Fibroblast of lung (primary cell): Measurements from ENCODE around the gene NLGN1.

ENCODE experiments used
- EZH2 ChIP-seq: IDR thresholded peaks from 2 replicates; pipeline ENCODE4 v1.5.1; 2012; ENCODE audit warnings: low read length, control low read depth, mild to moderate bottlenecking; ENCODE audit errors: missing control alignments
- TF ChIP-seq, protein P1 (sequence below), 2 donors: IDR thresholded peaks in 1 of 2; conservative IDR thresholded peaks in 1 of 2; 1 replicate in 1 of 2; 2 replicates in 1 of 2; pipeline ENCODE4 v1.5.1; 2011 to 2012; ENCODE audit warnings: low read length in 2 of 2, control low read depth in 1 of 2, inconsistent platforms in 1 of 2, low read depth in 1 of 2, mild to moderate bottlenecking in 1 of 2

DNA sequence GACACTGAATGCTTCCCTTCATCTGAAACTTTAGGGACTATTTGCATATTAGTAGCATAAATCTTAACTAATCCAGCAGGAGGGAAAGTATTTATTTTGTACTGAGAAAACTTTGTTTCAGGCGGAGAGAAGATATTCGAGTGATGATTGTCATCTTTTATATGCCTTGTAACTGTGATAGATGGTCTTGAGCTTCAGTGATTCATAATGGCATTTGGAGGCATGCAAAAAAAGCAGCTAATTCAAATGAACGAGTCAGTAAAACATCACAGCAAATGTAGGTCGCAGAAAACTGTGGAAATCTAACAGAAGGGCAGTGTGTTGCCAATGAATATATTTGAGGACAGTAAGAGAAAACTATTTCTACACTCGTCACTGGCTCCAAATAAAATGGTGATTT is 817.9 kb downstream of the NLGN1 start:
- TF ChIP-seq, protein P1, sequence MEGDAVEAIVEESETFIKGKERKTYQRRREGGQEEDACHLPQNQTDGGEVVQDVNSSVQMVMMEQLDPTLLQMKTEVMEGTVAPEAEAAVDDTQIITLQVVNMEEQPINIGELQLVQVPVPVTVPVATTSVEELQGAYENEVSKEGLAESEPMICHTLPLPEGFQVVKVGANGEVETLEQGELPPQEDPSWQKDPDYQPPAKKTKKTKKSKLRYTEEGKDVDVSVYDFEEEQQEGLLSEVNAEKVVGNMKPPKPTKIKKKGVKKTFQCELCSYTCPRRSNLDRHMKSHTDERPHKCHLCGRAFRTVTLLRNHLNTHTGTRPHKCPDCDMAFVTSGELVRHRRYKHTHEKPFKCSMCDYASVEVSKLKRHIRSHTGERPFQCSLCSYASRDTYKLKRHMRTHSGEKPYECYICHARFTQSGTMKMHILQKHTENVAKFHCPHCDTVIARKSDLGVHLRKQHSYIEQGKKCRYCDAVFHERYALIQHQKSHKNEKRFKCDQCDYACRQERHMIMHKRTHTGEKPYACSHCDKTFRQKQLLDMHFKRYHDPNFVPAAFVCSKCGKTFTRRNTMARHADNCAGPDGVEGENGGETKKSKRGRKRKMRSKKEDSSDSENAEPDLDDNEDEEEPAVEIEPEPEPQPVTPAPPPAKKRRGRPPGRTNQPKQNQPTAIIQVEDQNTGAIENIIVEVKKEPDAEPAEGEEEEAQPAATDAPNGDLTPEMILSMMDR (conservative IDR thresholded peaks at IDR 0.05 in 1 of 2, IDR thresholded peaks at IDR 0.05 in 1 of 2; ENCODE audit: low read depth in 1 of 2, low read length in 2 of 2), result no peak
- TF ChIP-seq EZH2, result no peak
